H1 (cell line): Measurements from ENCODE around the gene TFRC. TPM values are rescaled to one million over a fixed set of nuclear protein-coding genes. Genes with fewer than 3 reads are reported as not detected.

Source experiments
- ATF2 ChIP-seq: IDR thresholded peaks from 2 replicates; pipeline ENCODE4 v1.6.1; 2012; ENCODE audit warnings: low read length, inconsistent platforms
- ATF3 ChIP-seq: IDR thresholded peaks from 2 replicates; pipeline ENCODE4 v1.6.1; 2011; ENCODE audit warnings: low read depth, mild to moderate bottlenecking, low read length; ENCODE audit not compliant: insufficient read depth
- CHD2 ChIP-seq: IDR thresholded peaks from 2 replicates; pipeline ENCODE4 v1.6.1; 2012; ENCODE audit warnings: low read length, improper control_type of control experiment
- CREB1 ChIP-seq: IDR thresholded peaks from 2 replicates; pipeline ENCODE4 v1.6.1; 2012; ENCODE audit warnings: inconsistent platforms
- CTCF ChIP-seq, 3 experiments: IDR thresholded peaks; 1 replicate in 2 of 3; 2 replicates in 1 of 3; pipeline versions ENCODE4 v1.5.1 to v1.6.1; 2011; ENCODE audit warnings: low read length in 3 of 3, mild to moderate bottlenecking in 3 of 3, inconsistent platforms in 2 of 3, low read depth in 1 of 3, moderate library complexity in 1 of 3; ENCODE audit not compliant: insufficient read depth in 1 of 3; ENCODE audit errors: control extremely low read depth in 1 of 3
- GABPA ChIP-seq: IDR thresholded peaks from 2 replicates; pipeline ENCODE4 v1.6.1; 2011; ENCODE audit warnings: mild to moderate bottlenecking, low read length, moderate library complexity, borderline replicate concordance; ENCODE audit not compliant: insufficient read depth
- HDAC2 ChIP-seq, 2 experiments: fragments of 300-600 bp in 1 of 2; sonication (generic) in 1 of 2; IDR thresholded peaks; 2 replicates each; pipeline ENCODE4 v1.6.1; 2011 to 2012; ENCODE audit warnings: low read depth in 2 of 2, low read length in 2 of 2, mild to moderate bottlenecking in 2 of 2, moderate library complexity in 2 of 2, borderline replicate concordance in 1 of 2, inconsistent platforms in 1 of 2
- KDM4A ChIP-seq: IDR thresholded peaks from one replicate; pipeline ENCODE4 v1.7.1; 2012; ENCODE audit warnings: low read depth, mild to moderate bottlenecking, moderate library complexity, low read length, inconsistent platforms; ENCODE audit not compliant: severe bottlenecking
- NANOG ChIP-seq: IDR thresholded peaks from 2 replicates; pipeline ENCODE4 v1.6.1; 2011; ENCODE audit warnings: low read length, low read depth, mild to moderate bottlenecking, inconsistent platforms; ENCODE audit not compliant: insufficient read depth, poor library complexity, severe bottlenecking
- PHF8 ChIP-seq: fragments of 200-600 bp; sonication (generic); conservative IDR thresholded peaks from 2 replicates; pipeline ENCODE4 v1.7.1; 2012; ENCODE audit warnings: low read depth, mild to moderate bottlenecking, inconsistent platforms, low read length, moderate library complexity
- RBBP5 ChIP-seq: IDR thresholded peaks from 2 replicates; pipeline ENCODE4 v1.7.1; 2012; ENCODE audit warnings: low read depth, mild to moderate bottlenecking, inconsistent platforms, low read length, moderate library complexity, borderline replicate concordance
- SRF ChIP-seq: IDR thresholded peaks from 2 replicates; pipeline ENCODE4 v1.6.1; 2011; ENCODE audit warnings: mild to moderate bottlenecking, low read depth, low read length, moderate library complexity
- TCF12 ChIP-seq: IDR thresholded peaks from 2 replicates; pipeline ENCODE4 v1.6.1; 2011; ENCODE audit warnings: low read depth, mild to moderate bottlenecking, low read length
- TEAD4 ChIP-seq: IDR thresholded peaks from 2 replicates; pipeline ENCODE4 v1.6.1; 2012; ENCODE audit warnings: low read depth, low read length, inconsistent platforms, mixed read lengths
- USF2 ChIP-seq: IDR thresholded peaks from 2 replicates; pipeline ENCODE4 v1.6.1; 2011; ENCODE audit warnings: low read length, improper control_type of control experiment
- YY1 ChIP-seq: IDR thresholded peaks from 2 replicates; pipeline ENCODE4 v1.6.1; 2011; ENCODE audit warnings: low read depth, mild to moderate bottlenecking, low read length
- ZNF274 ChIP-seq: IDR thresholded peaks from 2 replicates; pipeline ENCODE4 v1.7.0; 2012; ENCODE audit warnings: low read length, borderline replicate concordance; ENCODE audit errors: extremely low read depth
- polyA plus RNA-seq, 7 experiments: library from polyadenylated mRNA; depleted of rRNA in 3 of 7; stranded (reverse) in 5 of 7; unstranded in 2 of 7; fragments of >200 nt in 5 of 7; fragments of 200-250 nt in 2 of 7; gene quantifications; 1 replicate in 5 of 7; 2 replicates in 1 of 7; 4 replicates in 1 of 7; pipeline versions ENCODE4 v1.2.1 to v1.2.3, GENCODE V29; 2011 to 2013; ENCODE audit warnings: missing spikeins in 2 of 7, mixed read lengths in 2 of 7
- total RNA-seq: library from RNA; stranded (reverse); fragmentation: NEBNext Ultra II Directional; extraction: Animal tissue kit (Norgen Biotek cat#: 25700); gene quantifications from 2 replicates; pipeline ENCODE4 v1.2.1, GENCODE V29; 2021

TFRC gene
- total and polyA plus RNA-seq, 2 of the 8 experiments (the other 6 are each of a cell fraction or from before 2014, with no cell fraction given), result 67.3 to 161 TPM

- no peak for TF ChIP-seq CTCF (IDR thresholded peaks at IDR 0.05; ENCODE audit: control extremely low read depth in 1 of 3, insufficient read depth in 1 of 3, low read depth in 1 of 3, low read length in 3 of 3)
- TF ChIP-seq TEAD4, result 0 out of 2 replicates have a peak, but pooled peaks have one; percentile 9
- TF ChIP-seq NANOG, result peak; percentile 35
- TF ChIP-seq TCF12, result no peak
- peak; percentile 64 for TF ChIP-seq KDM4A
- 0 out of 2 replicates have a peak, but pooled peaks have one; percentile 10 for TF ChIP-seq YY1
- TF ChIP-seq CHD2, result peak; percentile 93
- no peak; the same call in 1 of the 2 replicates for TF ChIP-seq ATF2
- no peak for TF ChIP-seq ZNF274
- TF ChIP-seq HDAC2 (IDR thresholded peaks at IDR 0.05; ENCODE audit: borderline replicate concordance in 1 of 2, low read depth in 2 of 2, low read length in 2 of 2), result 0 out of 4 replicates have a peak, but pooled peaks of 1 of the 2 experiments have one; percentile 25
- TF ChIP-seq CREB1, result peak; percentile 92
- TF ChIP-seq USF2, result no peak
- peak; percentile 51; the same call in 1 of the 2 replicates for TF ChIP-seq RBBP5
- no peak for TF ChIP-seq SRF
- peak; percentile 98 for TF ChIP-seq PHF8
- no peak; the same call in 1 of the 2 replicates for TF ChIP-seq GABPA
- no peak for TF ChIP-seq ATF3
Measured at GRCh38 chr3:196081834-196082618, at the start of gene TFRC (continued).
